GM19455 (cell line): Measurements from ENCODE around the gene CEBPZ.
"Not testable (repeated sequence)": the region's sequence is repeated elsewhere in the genome, so short reads cannot be mapped to it uniquely, and the experiment has no call there.

Source experiments
- ATAC-seq: cut with Tn5 transposase; IDR thresholded peaks from one replicate; pipeline ENCODE4 v1.9.1; 2021; ENCODE audit not compliant: unreplicated experiment

CEBPZ gene

DNA sequence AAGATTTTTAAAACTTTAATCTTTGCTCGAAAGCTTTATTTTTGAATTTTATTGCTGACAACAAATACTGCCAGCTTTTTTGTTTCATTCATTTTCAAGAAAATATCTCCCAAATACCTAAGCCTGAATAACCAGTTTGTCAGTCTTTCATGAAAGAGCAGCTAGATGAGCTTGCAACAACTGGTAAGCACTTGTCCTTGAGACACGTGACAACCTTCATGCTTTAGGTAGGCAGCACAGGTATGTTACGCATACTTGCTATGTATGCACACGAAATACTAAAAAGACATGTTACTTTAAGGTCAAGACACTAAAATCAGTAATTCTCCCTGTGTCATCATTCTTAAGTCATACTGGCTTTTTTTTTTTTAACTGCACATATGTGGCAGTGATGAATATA is 12.3 kb downstream of the CEBPZ start:
- ATAC-seq: no peak

GRCh38 chr2:37215250-37215649 is 16.1 kb downstream of the CEBPZ start:
- ATAC-seq: no peak

DNA sequence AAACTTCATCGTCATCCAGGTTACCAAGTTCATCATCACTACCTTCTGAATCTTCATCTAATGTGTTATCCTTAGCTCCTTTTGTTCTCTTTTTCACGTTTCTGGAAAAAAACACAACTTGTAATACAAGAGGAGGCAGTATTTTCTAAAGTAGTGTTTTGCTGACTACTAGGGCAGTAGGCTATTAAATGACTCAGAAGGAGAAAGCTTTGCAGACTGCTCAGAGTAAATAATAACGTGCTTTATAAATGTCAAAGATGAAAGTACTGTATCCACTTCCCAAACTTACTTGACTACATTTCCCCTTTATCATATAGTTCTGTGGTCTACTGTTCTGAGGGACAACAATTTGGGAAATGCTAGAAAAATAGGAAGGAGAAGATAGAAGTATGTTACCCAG is 19.5 kb downstream of the CEBPZ start:
- no peak for ATAC-seq

DNA sequence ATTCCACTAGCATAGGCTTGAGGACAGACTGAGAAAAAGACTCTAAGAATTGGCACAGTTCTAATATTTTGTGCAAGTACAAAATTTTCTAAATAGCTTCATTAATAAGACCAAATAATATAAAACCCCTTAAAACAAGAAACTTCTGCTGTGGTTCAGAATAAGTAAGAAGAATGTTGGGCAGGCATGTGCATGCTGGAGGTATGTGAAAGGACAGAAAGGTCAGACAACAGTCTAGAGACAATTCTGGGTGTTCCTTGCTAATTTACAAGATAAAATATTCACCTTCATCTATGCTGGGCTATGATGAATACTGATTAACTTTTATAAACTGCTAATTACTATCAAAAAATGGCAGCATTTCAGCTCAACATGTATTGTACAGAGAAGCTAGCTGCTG is 20.2 kb downstream of the CEBPZ start:
- no peak for ATAC-seq

DNA sequence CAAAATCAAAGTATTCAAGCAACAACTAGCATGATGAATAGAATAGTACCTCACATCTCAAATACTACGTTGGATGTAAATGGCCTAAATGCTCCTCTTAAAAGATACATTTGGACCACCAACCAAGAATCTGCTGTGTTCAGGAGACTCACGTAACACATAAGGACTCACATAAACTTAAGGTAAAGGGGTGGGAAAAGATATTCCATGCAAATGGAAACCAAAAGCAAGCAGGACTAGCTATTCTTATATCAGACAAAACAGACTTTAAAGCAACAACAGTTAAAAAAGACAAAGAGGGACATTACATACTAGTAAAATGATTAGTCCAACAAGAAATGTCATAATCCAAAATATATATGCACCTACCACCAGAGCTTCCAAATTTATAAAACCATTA is 24.6 kb downstream of the CEBPZ start:
- not testable (repeated sequence) for ATAC-seq

- no peak for ATAC-seq
These were observed 25.6 kb downstream of the CEBPZ start for GRCh38 chr2:37205689-37206341.

DNA sequence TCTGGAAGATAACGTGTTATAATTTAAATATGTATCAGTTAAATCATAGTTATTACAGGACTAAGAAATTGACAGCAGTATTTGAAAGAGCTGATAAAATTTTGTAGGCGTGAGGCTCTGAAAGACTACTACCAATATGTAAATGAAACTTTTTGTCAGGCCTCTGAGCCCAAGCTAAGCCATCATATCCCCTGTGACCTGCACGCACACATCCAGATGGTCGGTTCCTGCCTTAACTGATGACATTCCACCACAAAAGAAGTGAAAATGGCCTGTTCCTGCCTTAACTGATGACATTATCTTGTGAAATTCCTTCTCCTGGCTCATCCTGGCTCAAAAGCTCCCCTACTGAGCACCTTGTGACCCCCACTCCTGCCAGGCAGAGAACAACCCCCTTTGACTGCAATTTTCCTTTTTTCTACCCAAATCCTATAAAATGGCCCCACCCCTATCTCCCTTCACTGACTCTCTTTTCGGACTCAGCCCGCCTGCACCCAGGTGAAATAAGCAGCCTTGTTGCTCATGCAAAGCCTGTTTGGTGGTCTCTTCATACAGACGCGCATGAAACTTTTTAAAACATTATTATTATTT is 26.2 kb downstream of the CEBPZ start:
- not testable (repeated sequence) for ATAC-seq

DNA sequence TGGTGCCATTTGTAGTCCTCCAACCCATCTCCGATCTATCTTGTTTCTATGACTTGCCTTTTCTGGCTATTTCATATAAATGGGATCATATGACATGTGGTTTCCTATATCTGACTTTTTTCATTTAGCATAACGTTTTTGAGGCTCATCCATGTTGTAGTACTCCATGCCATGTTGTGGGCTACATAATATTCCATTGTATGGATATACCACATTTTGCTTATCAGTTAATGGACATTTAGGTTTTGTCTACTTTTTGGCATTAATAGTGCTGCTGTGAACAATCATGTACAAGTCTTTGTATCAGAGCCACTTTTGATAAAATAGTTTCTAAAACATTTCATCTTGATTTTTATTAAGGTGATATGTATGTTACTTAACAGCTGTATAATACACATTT is 27.7 kb downstream of the CEBPZ start:
- no peak for ATAC-seq

- ATAC-seq: no peak
These were observed 29.6 kb downstream of the CEBPZ start for GRCh38 chr2:37201766-37202165.

DNA sequence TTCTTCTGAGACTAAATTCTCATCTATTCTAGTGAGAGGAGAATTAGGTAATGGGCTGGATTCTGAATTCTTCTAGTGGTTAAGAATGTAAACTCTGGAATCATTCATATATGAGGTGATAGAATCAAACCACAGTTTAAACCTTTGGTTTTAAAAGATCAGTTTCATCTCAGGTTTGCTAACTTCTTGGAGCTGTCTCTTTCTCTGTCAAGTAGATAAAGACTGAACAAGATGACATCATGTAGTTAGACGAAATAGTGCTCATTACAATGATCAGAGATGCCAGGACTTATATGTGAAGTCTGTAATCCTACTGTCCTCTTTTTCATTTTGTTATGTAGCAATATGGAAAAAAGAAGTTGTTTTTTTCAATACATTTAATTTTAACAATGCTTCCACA is 30.2 kb downstream of the CEBPZ start:
- ATAC-seq: no peak

- ATAC-seq: no peak
These were observed 32.7 kb downstream of the CEBPZ start for GRCh38 chr2:37198681-37199065.

GRCh38 chr2:37196320-37197195 is 34.8 kb downstream of the CEBPZ start, which contains the start of gene CEBPZOS:
Gene CEBPZOS, plus strand, starts transcription at chr2:37196496. Its CDS starts 3,209 bp downstream, at chr2:37199705.
- peak; percentile 68 for ATAC-seq

DNA sequence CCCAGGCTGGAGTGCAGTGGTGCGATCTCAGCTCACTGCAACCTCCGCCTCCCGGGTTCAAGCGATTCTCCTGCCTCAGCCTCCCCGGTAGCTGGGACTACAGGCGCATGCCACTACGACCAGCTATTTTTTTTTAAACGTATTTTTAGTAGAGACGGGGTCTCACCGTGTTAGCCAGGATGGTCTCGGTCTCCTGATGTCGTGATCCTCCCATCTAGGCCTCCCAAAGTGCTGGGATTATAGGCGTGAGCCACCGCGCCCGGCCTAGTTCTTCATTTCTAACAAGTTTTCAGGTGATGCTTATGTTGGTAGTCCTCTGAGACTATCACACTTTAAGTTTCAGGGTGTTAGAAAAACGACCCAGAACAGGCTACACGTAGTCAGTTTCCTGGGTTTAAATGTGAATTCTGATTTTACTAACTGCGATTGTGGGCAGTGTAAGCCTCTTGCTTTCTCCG is 35.5 kb downstream of the CEBPZ start:
- not testable (repeated sequence) for ATAC-seq

DNA sequence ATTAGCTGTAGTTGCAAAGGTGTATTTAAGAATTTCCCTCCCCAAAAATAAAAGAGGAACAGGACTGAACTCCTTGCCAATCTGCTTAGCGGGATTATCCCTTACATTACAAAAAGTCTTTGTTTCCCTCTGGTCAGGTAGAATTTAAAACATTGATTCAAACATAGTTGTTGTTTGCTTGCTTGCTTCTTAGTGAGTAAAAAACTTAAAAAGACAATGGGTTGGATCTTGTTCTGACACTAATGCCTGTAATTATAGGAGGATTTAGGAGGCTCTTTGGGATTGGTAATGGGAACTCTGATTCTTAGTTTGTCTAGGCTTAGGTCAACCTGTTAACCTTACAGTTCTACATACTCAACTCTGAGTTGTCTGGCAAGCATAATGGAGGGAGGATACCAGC is 38.8 kb downstream of the CEBPZ start:
- no peak for ATAC-seq

GRCh38 chr2:37191747-37192146 is 39.6 kb downstream of the CEBPZ start:
- no peak for ATAC-seq

DNA sequence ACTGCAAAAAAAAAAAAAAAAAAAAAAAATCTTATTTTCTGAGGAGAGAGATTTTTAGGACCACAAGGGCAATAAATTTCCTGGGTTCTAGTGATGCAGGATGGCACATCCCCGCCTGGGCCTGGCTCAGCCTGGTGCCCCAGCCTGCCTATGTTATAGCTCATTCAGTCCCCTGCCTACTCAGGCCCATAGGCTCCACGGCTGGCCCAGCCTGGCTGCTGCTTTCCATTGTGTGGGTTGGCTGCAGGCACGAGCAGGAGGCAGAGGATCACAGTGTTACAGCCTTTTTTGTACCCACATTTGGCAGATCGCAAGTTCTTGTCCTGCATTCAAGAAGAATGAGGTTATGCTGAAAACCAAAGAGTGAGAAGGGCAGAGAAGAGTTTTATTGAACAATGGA is 40.1 kb downstream of the CEBPZ start:
- ATAC-seq: no peak

DNA sequence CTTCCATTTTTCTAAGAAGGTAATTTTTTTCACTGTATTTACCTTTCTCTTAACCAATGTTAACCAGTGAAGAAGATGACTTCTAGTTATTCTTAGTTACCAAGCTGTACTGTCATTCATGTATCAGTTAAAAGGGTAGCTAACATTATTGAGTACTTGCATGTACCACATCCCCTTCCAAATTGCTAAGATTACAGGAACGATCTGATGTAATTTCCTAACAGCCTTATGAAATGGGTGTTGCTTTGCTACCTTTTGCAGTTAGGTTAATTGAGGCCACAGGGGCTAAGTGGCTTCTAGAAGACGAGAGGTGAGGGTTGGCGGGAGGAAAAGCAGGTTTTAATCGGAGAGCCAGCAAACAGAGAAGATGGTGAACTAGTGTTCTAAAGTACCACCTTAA is 41.1 kb downstream of the CEBPZ start:
- no peak for ATAC-seq

GRCh38 chr2:37189452-37190153 is 41.8 kb downstream of the CEBPZ start:
- ATAC-seq: no peak

DNA sequence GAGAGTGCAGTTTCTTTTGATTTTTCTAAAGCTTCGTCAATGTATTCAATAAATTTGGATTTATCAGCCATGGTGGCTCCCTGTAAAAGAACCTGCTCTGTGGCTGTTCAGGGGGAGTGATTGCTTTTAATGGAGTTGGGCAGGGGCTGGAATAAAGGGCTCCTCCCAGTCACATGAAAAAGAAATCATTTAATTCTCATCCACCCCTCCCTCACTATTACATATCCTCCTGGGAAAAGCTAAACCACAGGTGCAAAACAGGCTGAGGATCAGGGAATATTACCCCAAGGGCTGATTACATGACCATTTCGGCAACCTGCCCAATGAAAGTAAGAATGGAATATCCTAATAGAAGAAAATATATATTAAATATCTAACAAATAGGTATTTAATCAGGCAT is 42.8 kb downstream of the CEBPZ start, which contains the start of gene SULT6B1:
Gene SULT6B1, minus strand, starts transcription at position 101 of the 400 bp plus-strand sequence. Its CDS starts 30 bp downstream, at position 71.
- ATAC-seq: no peak

GRCh38 chr2:37181726-37182684 is 49.4 kb downstream of the CEBPZ start:
- no peak for ATAC-seq
